Stimulated activated naive CD4-positive, alpha-beta T cell (primary cell): Measurements from ENCODE around the gene VEGFB.

Source experiments
- DNase-seq, 6 experiments: peaks; one replicate each; lab custom pipeline; 2025; lab: John Stamatoyannopoulos, UW

The VEGFB gene

GRCh38 chr11:64283092-64283491, 48.7 kb downstream of the VEGFB start:
- DNase-seq: no peak

GRCh38 chr11:64284048-64284961, 49.9 kb downstream of the VEGFB start, which contains the start of gene BAD:
TSS of gene BAD (minus strand) at chr11:64284665. CDS start at chr11:64284368, 297 bp downstream.
- peak; percentile 80 to 92 (median 90) for DNase-seq

- DNase-seq: peak; percentile 83 to 99 (median 92)
Observed at GRCh38 chr11:64284962-64285884, 50.8 kb downstream of the VEGFB start, which contains the start of gene GPR137. TSS of gene GPR137 (plus strand) at chr11:64285848. CDS start at chr11:64286525, 677 bp downstream.

GRCh38 chr11:64285885-64286800, 51.8 kb downstream of the VEGFB start:
- no peak for DNase-seq

GRCh38 chr11:64286801-64287159, 52.4 kb downstream of the VEGFB start:
- no peak for DNase-seq

- DNase-seq: no peak
Observed at GRCh38 chr11:64287676-64288352, 53.4 kb downstream of the VEGFB start.

- no peak for DNase-seq
Observed at GRCh38 chr11:64288353-64288750, 54.0 kb downstream of the VEGFB start.
